Glutamatergic neuron (in vitro differentiated cells): ENCODE measurements around the gene ASTN2. TPM values are rescaled to one million over a fixed set of nuclear protein-coding genes. Genes with fewer than 3 reads are reported as not detected.

ENCODE experiments used
- DNase-seq: peaks from one replicate; pipeline ENCODE4 v3.0.0; 2022
- H3K27ac Mint-ChIP-seq: one replicate; pipeline ENCODE4 v1.8.0; 2020; ENCODE audit warnings: mild to moderate bottlenecking, mixed read lengths, inconsistent platforms; ENCODE audit not compliant: unreplicated experiment
- H3K27me3 Mint-ChIP-seq: one replicate; pipeline ENCODE4 v1.8.0; 2020; ENCODE audit warnings: mild to moderate bottlenecking, moderate library complexity, mixed read lengths, inconsistent platforms; ENCODE audit not compliant: unreplicated experiment
- H3K36me3 Mint-ChIP-seq: one replicate; pipeline ENCODE4 v1.8.0; 2020; ENCODE audit warnings: mild to moderate bottlenecking, mixed read lengths, inconsistent platforms; ENCODE audit not compliant: unreplicated experiment
- H3K4me1 Mint-ChIP-seq: one replicate; pipeline ENCODE4 v1.8.0; 2020; ENCODE audit warnings: mild to moderate bottlenecking, low read depth, mixed read lengths, inconsistent platforms; ENCODE audit not compliant: unreplicated experiment
- H3K4me3 Mint-ChIP-seq: one replicate; pipeline ENCODE4 v1.8.0; 2020; ENCODE audit warnings: mild to moderate bottlenecking, mixed read lengths, inconsistent platforms; ENCODE audit not compliant: unreplicated experiment
- H3K9me3 Mint-ChIP-seq: one replicate; pipeline ENCODE4 v1.8.0; 2020; ENCODE audit warnings: mild to moderate bottlenecking, moderate library complexity, mixed read lengths, inconsistent platforms; ENCODE audit not compliant: unreplicated experiment
- CTCF ChIP-seq: fragments of 200-600 bp; sonication (generic); IDR thresholded peaks from one replicate; pipeline ENCODE4 v1.5.0; 2021; ENCODE audit not compliant: partially characterized antibody, unreplicated experiment
- total RNA-seq: library from RNA; stranded (reverse); fragmentation: NEBNext Ultra II Directional; extraction: Animal tissue kit (Norgen Biotek cat#: 25700); gene quantifications from one replicate; pipeline ENCODE4 v1.2.1, GENCODE V29; 2021; ENCODE audit not compliant: unreplicated experiment

ASTN2 gene
- total RNA-seq, 1 donor from 2014 or later: 134 TPM

GRCh38 chr9:116565986-116566385 is 848.9 kb downstream of the ASTN2 start:
- TF ChIP-seq CTCF: no peak
- Mint-ChIP-seq H3K36me3 (no peaks in the 10 kb centered on the region), H3K9me3 (peaks cover 5% of the 10 kb centered on the region), H3K4me1 (no peaks in the 10 kb centered on the region), H3K27me3 (no peaks in the 10 kb centered on the region), H3K27ac (no peak overlapping the region), H3K4me3 (no peak overlapping the region)
- DNase-seq: no peak

- DNase-seq: no peak
- Mint-ChIP-seq H3K27ac (no peak overlapping the region), H3K36me3 (no peaks in the 10 kb centered on the region), H3K27me3 (no peaks in the 10 kb centered on the region), H3K9me3 (peaks cover 5% of the 10 kb centered on the region), H3K4me1 (peaks cover 5% of the 10 kb centered on the region), H3K4me3 (no peak overlapping the region)
- no peak for TF ChIP-seq CTCF
Measured at GRCh38 chr9:116564266-116564793, 850.5 kb downstream of the ASTN2 start.

- no peak for DNase-seq
- no peak overlapping the region for H3K4me3 Mint-ChIP-seq
- no peaks in the 10 kb centered on the region for H3K36me3 Mint-ChIP-seq
- no peaks in the 10 kb centered on the region for H3K27me3 Mint-ChIP-seq
- H3K4me1 Mint-ChIP-seq: peaks cover 5% of the 10 kb centered on the region
- no peaks in the 10 kb centered on the region for H3K9me3 Mint-ChIP-seq
- no peak for TF ChIP-seq CTCF
- no peak overlapping the region for H3K27ac Mint-ChIP-seq
Measured at GRCh38 chr9:116558818-116559540, 855.9 kb downstream of the ASTN2 start.

GRCh38 chr9:116558035-116558434 is 856.8 kb downstream of the ASTN2 start:
- H3K27me3 Mint-ChIP-seq: no peaks in the 10 kb centered on the region
- no peaks in the 10 kb centered on the region for H3K36me3 Mint-ChIP-seq
- H3K27ac Mint-ChIP-seq: no peak overlapping the region
- no peak for DNase-seq
- H3K9me3 Mint-ChIP-seq: no peaks in the 10 kb centered on the region
- H3K4me3 Mint-ChIP-seq: no peak overlapping the region
- no peak for TF ChIP-seq CTCF
- H3K4me1 Mint-ChIP-seq: peaks cover 5% of the 10 kb centered on the region

- Mint-ChIP-seq H3K4me1 (peaks cover 5% of the 10 kb centered on the region), H3K27me3 (no peaks in the 10 kb centered on the region), H3K4me3 (no peak overlapping the region), H3K27ac (no peak overlapping the region), H3K9me3 (no peaks in the 10 kb centered on the region), H3K36me3 (no peaks in the 10 kb centered on the region)
- TF ChIP-seq CTCF: no peak
- DNase-seq: no peak
Measured at GRCh38 chr9:116555556-116556155, 859.2 kb downstream of the ASTN2 start.
